H9 (cell line): ENCODE measurements around the gene RAB33B. TPM values are rescaled to one million over a fixed set of nuclear protein-coding genes. Genes with fewer than 3 reads are reported as not detected.
A peak's percentile ranks its signal among the peaks of the same experiment; 100 is the strongest.

Source experiments
- DNase-seq: peaks from one replicate; pipeline ENCODE4 v3.0.0-alpha.2; 2017
- H2AFZ ChIP-seq: one replicate; pipeline ENCODE4 v1.6.1; 2013; ENCODE audit warnings: mild to moderate bottlenecking, low read length, control low read depth, moderate library complexity
- H2AK5ac ChIP-seq: 2 replicates; pipeline ENCODE4 v1.6.1; 2013; ENCODE audit warnings: low read length, control low read depth, mixed read lengths; ENCODE audit not compliant: insufficient read length
- H2BK120ac ChIP-seq: one replicate; pipeline ENCODE4 v1.6.1; 2013; ENCODE audit warnings: low read depth, mild to moderate bottlenecking, low read length, control low read depth, inconsistent platforms; ENCODE audit not compliant: poor library complexity, severe bottlenecking
- H2BK12ac ChIP-seq: 2 replicates; pipeline ENCODE4 v1.6.1; 2013; ENCODE audit warnings: low read length, control low read depth, mixed read lengths, low read depth; ENCODE audit not compliant: insufficient read length
- H2BK15ac ChIP-seq: 2 replicates; pipeline ENCODE4 v1.6.1; 2013; ENCODE audit warnings: low read depth, low read length, control low read depth
- H2BK20ac ChIP-seq: one replicate; pipeline ENCODE4 v1.6.1; 2013; ENCODE audit warnings: low read depth, mild to moderate bottlenecking, low read length, control low read depth, inconsistent platforms; ENCODE audit not compliant: poor library complexity, severe bottlenecking
- H2BK5ac ChIP-seq: 2 replicates; pipeline ENCODE4 v1.6.1; 2013; ENCODE audit warnings: low read length, control low read depth, mixed read lengths; ENCODE audit not compliant: insufficient read length
- H3K14ac ChIP-seq: 2 replicates; pipeline ENCODE4 v1.6.1; 2013; ENCODE audit warnings: low read length, control low read depth; ENCODE audit not compliant: insufficient read depth
- H3K18ac ChIP-seq: 2 replicates; pipeline ENCODE4 v1.6.1; 2013; ENCODE audit warnings: low read depth, mild to moderate bottlenecking, mixed read lengths, low read length, control low read depth; ENCODE audit not compliant: insufficient read length
- H3K23ac ChIP-seq: 2 replicates; pipeline ENCODE4 v1.6.1; 2013; ENCODE audit warnings: low read length, control low read depth, mixed read lengths, low read depth; ENCODE audit not compliant: insufficient read length
- H3K23me2 ChIP-seq: 2 replicates; pipeline ENCODE4 v1.6.1; 2013; ENCODE audit warnings: low read depth, mild to moderate bottlenecking, mixed read lengths, low read length, control low read depth; ENCODE audit not compliant: insufficient read length, poor library complexity, severe bottlenecking
- H3K27ac ChIP-seq: 2 replicates; pipeline ENCODE4 v1.5.1; 2013; ENCODE audit warnings: low read length, control low read depth, mixed read lengths, low read depth; ENCODE audit not compliant: insufficient read length
- H3K27me3 ChIP-seq: 2 replicates; pipeline ENCODE4 v1.6.1; 2013; ENCODE audit warnings: low read length, control low read depth, inconsistent platforms; ENCODE audit not compliant: insufficient read depth
- H3K4ac ChIP-seq: 2 replicates; pipeline ENCODE4 v1.6.1; 2013; ENCODE audit warnings: low read depth, mild to moderate bottlenecking, control low read depth, inconsistent platforms, low read length, moderate library complexity
- H3K4me1 ChIP-seq: 2 replicates; pipeline ENCODE4 v1.6.1; 2013; ENCODE audit warnings: low read length, control low read depth, inconsistent platforms; ENCODE audit not compliant: insufficient read depth
- H3K4me2 ChIP-seq: 2 replicates; pipeline ENCODE4 v1.6.1; 2013; ENCODE audit warnings: low read length, control low read depth, mixed read lengths; ENCODE audit not compliant: insufficient read length, insufficient read depth
- H3K56ac ChIP-seq: 2 replicates; pipeline ENCODE4 v1.6.1; 2013; ENCODE audit warnings: low read depth, mild to moderate bottlenecking, mixed read lengths, low read length, control low read depth; ENCODE audit not compliant: insufficient read length
- H3K79me1 ChIP-seq: 2 replicates; pipeline ENCODE4 v1.6.1; 2013; ENCODE audit warnings: low read depth, mild to moderate bottlenecking, moderate library complexity, low read length, control low read depth, inconsistent platforms; ENCODE audit not compliant: insufficient read depth, poor library complexity, severe bottlenecking
- H3K79me2 ChIP-seq: 2 replicates; pipeline ENCODE4 v1.6.1; 2013; ENCODE audit warnings: low read length, control low read depth, inconsistent platforms; ENCODE audit not compliant: insufficient read depth
- H3K9ac ChIP-seq: 2 replicates; pipeline ENCODE4 v1.6.1; 2013; ENCODE audit warnings: low read length, control low read depth, mixed read lengths; ENCODE audit not compliant: insufficient read length; ENCODE audit errors: extremely low read depth
- H3K9me3 ChIP-seq: one replicate; pipeline ENCODE4 v1.6.1; 2013; ENCODE audit warnings: low read depth, low read length, inconsistent platforms; ENCODE audit not compliant: control insufficient read depth
- H3T11ph ChIP-seq: one replicate; pipeline ENCODE4 v1.6.1; 2013; ENCODE audit warnings: mild to moderate bottlenecking, low read length, control low read depth, inconsistent platforms
- H4K20me1 ChIP-seq: one replicate; pipeline ENCODE4 v1.6.1; 2013; ENCODE audit not compliant: control insufficient read depth, insufficient read length, insufficient read depth
- H4K5ac ChIP-seq: 2 replicates; pipeline ENCODE4 v1.6.1; 2013; ENCODE audit warnings: low read depth, mild to moderate bottlenecking, mixed read lengths, low read length, control low read depth; ENCODE audit not compliant: insufficient read length
- H4K8ac ChIP-seq: replicated peaks from 2 replicates; pipeline ENCODE4 v1.6.1; 2013; ENCODE audit warnings: low read length, control low read depth, mixed read lengths, low read depth; ENCODE audit not compliant: insufficient read length
- H4K91ac ChIP-seq: 2 replicates; pipeline ENCODE4 v1.6.1; 2013; ENCODE audit warnings: low read depth, mild to moderate bottlenecking, moderate library complexity, mixed read lengths, low read length, control low read depth; ENCODE audit not compliant: insufficient read length
- H3K27ac Mint-ChIP-seq, 3 experiments: 2 replicates in 2 of 3; 3 replicates in 1 of 3; pipeline ENCODE4 v1.8.0; 2020 to 2021; ENCODE audit warnings: mixed read lengths in 3 of 3, mild to moderate bottlenecking in 1 of 3, moderate library complexity in 1 of 3
- H3K27me3 Mint-ChIP-seq: 2 replicates; pipeline ENCODE4 v1.8.0; 2021; ENCODE audit warnings: low read depth, mild to moderate bottlenecking, moderate library complexity, mixed read lengths
- H3K36me3 Mint-ChIP-seq, 3 experiments: 2 replicates in 2 of 3; 3 replicates in 1 of 3; pipeline ENCODE4 v1.8.0; 2020 to 2021; ENCODE audit warnings: low read depth in 3 of 3, mixed read lengths in 3 of 3; ENCODE audit not compliant: insufficient read depth in 1 of 3
- H3K4me1 Mint-ChIP-seq, 2 experiments: 2 replicates each; pipeline ENCODE4 v1.8.0; 2020; ENCODE audit warnings: mixed read lengths in 2 of 2
- H3K4me3 Mint-ChIP-seq, 2 experiments: 2 replicates in 1 of 2; 3 replicates in 1 of 2; pipeline ENCODE4 v1.8.0; 2020 to 2021; ENCODE audit warnings: mild to moderate bottlenecking in 2 of 2, mixed read lengths in 2 of 2, moderate library complexity in 1 of 2
- H3K9me3 Mint-ChIP-seq, 2 experiments: 2 replicates in 1 of 2; 3 replicates in 1 of 2; pipeline ENCODE4 v1.8.0; 2020; ENCODE audit warnings: mild to moderate bottlenecking in 2 of 2, mixed read lengths in 2 of 2, moderate library complexity in 1 of 2
- WGBS: extraction: QIAGEN DNeasy Blood & Tissue Kit; methylation state at CpG from one replicate; pipeline ENCODE4 v1.1.7; 2013; ENCODE audit warnings: missing lambda C conversion rate, low lambda C conversion rate, mixed read lengths; ENCODE audit not compliant: insufficient read length; ENCODE audit errors: extremely low coverage; 5-methylcytosine and 5-hydroxymethylcytosine counted together
- total RNA-seq: library from RNA; stranded (reverse); gene quantifications from 2 replicates; pipeline ENCODE4 v1.2.1, GENCODE V29; 2021
- TF ChIP-seq, protein P1 (sequence below): fragments of 200-600 bp; sonication (generic); conservative IDR thresholded peaks from 3 replicates; pipeline ENCODE4 v1.8.0; 2021; ENCODE audit warnings: antibody characterized with exemption, mild to moderate bottlenecking

Gene RAB33B
- total RNA-seq, 1 experiment from 2014 or later, result 7.7 TPM

DNA sequence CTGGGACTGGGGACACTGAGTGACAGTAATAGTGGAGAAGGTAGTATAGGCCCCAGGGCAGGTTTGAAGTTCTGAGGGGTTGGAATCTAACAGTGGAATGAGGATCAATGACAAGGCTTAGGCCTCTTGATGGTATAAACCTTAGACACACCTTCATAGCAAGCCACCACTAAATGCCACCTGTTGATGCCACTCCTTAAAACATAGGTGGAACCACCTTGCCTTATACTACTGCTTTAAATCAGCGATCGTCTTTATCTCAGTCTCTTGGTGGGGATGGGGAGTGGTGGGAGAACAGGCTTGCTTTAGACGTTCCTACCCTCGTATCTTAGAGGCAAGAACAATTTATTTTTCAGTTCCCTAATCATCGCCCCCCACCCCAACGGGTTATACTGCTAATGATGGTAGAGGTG is 1.2 kb downstream of the RAB33B start:
- TF ChIP-seq, protein P1, sequence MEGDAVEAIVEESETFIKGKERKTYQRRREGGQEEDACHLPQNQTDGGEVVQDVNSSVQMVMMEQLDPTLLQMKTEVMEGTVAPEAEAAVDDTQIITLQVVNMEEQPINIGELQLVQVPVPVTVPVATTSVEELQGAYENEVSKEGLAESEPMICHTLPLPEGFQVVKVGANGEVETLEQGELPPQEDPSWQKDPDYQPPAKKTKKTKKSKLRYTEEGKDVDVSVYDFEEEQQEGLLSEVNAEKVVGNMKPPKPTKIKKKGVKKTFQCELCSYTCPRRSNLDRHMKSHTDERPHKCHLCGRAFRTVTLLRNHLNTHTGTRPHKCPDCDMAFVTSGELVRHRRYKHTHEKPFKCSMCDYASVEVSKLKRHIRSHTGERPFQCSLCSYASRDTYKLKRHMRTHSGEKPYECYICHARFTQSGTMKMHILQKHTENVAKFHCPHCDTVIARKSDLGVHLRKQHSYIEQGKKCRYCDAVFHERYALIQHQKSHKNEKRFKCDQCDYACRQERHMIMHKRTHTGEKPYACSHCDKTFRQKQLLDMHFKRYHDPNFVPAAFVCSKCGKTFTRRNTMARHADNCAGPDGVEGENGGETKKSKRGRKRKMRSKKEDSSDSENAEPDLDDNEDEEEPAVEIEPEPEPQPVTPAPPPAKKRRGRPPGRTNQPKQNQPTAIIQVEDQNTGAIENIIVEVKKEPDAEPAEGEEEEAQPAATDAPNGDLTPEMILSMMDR, result no peak
- Histone ChIP-seq H2AFZ (no peak overlapping the region), H2BK5ac (no peak overlapping the region), H3K9ac (peak overlapping the region; percentile 95), H3K18ac (no peak overlapping the region), H4K8ac (no peak overlapping the region), H3T11ph (no peak overlapping the region), H3K4me1 (no peaks in the 10 kb centered on the region; the same call in none of the 2 replicates), H3K14ac (no peak overlapping the region), H3K79me2 (peaks cover 27% of the 10 kb centered on the region; the same call in 1 of the 2 replicates), H2BK15ac (no peak overlapping the region), H2BK120ac (no peak overlapping the region), H4K5ac (no peak overlapping the region), H3K4ac (no peak overlapping the region), H4K91ac (no peak overlapping the region), H2BK12ac (no peak overlapping the region), H3K9me3 (no peaks in the 10 kb centered on the region), H3K4me2 (peak overlapping the region; percentile 100), H3K23me2 (peaks cover 15% of the 10 kb centered on the region), H3K27ac (no peak overlapping the region), H3K56ac (no peak overlapping the region), H3K79me1 (peaks cover 7% of the 10 kb centered on the region), H3K23ac (no peak overlapping the region), H2AK5ac (no peak overlapping the region), H4K20me1 (no peaks in the 10 kb centered on the region), H3K27me3 (no peaks in the 10 kb centered on the region), H2BK20ac (no peak overlapping the region)
- WGBS, result no CpG with 5 or more reads among the region's 6 CpGs
- no peak for DNase-seq
- Mint-ChIP-seq H3K27me3 (no peaks in the 10 kb centered on the region), H3K36me3 (peaks cover 0 to 4% (median 3%) of the 10 kb centered on the region in 3 experiments; a peak in 5 of 7 replicates), H3K4me1 (peaks cover 62 to 63% of the 10 kb centered on the region in 2 experiments), H3K4me3 (peak overlapping the region; percentile 96 to 99), H3K27ac (no peak overlapping the region), H3K9me3 (0 out of 5 replicates have a peak, but pooled peaks cover 0 to 2% of the 10 kb centered on the region in 2 experiments)
